ENCODE results near the gene POM121L12. TPM values are rescaled to one million over a fixed set of nuclear protein-coding genes. Genes with fewer than 3 reads are reported as not detected.

The POM121L12 gene
- total RNA-seq, 1 experiment from 2014 or later, result not detected

- Histone ChIP-seq H3K36me3 (replicated peaks; ENCODE audit: control insufficient read depth, insufficient read depth, low read length) (no peaks in the 10 kb centered on the region), H3K4me3 (ENCODE audit: insufficient read depth, low read depth, low read length) (no peak overlapping the region), H3K27me3 (ENCODE audit: control insufficient read depth, insufficient read depth, low read length) (no peaks in the 10 kb centered on the region)
- DNase-seq, result no peak
Measured at GRCh38 chr7:53062796-53063195, 27.4 kb downstream of the POM121L12 start.

- DNase-seq, result no peak
- Histone ChIP-seq H3K27me3 (ENCODE audit: control insufficient read depth, insufficient read depth, low read length) (no peaks in the 10 kb centered on the region), H3K36me3 (replicated peaks; ENCODE audit: control insufficient read depth, insufficient read depth, low read length) (no peaks in the 10 kb centered on the region), H3K4me3 (ENCODE audit: insufficient read depth, low read depth, low read length) (no peak overlapping the region)
Measured at GRCh38 chr7:53068673-53069072, 33.2 kb downstream of the POM121L12 start.

DNA sequence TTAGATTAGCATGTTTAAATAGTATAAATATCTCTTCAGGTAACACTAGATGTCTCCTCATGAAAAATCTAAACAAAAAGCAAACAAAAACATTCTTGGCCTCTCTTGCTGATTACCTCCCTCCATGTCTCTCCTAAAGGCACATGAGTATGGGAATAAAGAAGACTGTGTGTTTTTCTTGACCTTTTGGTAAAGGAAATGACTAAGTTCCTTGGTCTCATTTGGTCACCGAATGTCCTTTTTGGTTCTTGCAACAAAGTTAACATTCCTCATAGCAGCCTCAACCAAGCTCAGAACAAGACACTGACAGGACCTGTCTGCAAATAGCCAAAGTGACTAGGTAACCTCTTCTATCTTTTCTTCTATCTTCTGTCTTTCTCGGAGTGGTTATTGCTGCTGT is 35.5 kb downstream of the POM121L12 start:
- Histone ChIP-seq H3K4me3 (ENCODE audit: insufficient read depth, low read depth, low read length) (no peak overlapping the region), H3K36me3 (replicated peaks; ENCODE audit: control insufficient read depth, insufficient read depth, low read length) (no peaks in the 10 kb centered on the region), H3K27me3 (ENCODE audit: control insufficient read depth, insufficient read depth, low read length) (no peaks in the 10 kb centered on the region)
- no peak for DNase-seq

All from H7 (cell line).